Stimulated activated CD4-positive, alpha-beta T cell treated with anti-CD3 and anti-CD28 coated beads, Interleukin-1b, Interleukin-23, amount 100 ng/mL, for 4 hours (primary cell): ENCODE results near the gene TRAPPC2L.

Experiments used
- DNase-seq, 2 donors: peaks; one replicate each; pipeline ENCODE4 v3.0.0-alpha.2; 2020; ENCODE audit warnings: low read depth in 2 of 2

TRAPPC2L gene

GRCh38 chr16:88859381-88860091, 2.6 kb downstream of the TRAPPC2L start:
- DNase-seq = no peak

- DNase-seq = no peak
Measured at GRCh38 chr16:88861359-88861758, 4.4 kb downstream of the TRAPPC2L start.

- no peak for DNase-seq
Measured at GRCh38 chr16:88862968-88863367, 6.0 kb downstream of the TRAPPC2L start.

- DNase-seq = no peak
Measured at GRCh38 chr16:88863426-88863825, 6.5 kb downstream of the TRAPPC2L start.

- no peak for DNase-seq
Measured at GRCh38 chr16:88864099-88864498, 7.2 kb downstream of the TRAPPC2L start.

- DNase-seq = no peak
Measured at GRCh38 chr16:88864521-88864920, 7.6 kb downstream of the TRAPPC2L start.

- no peak for DNase-seq
Measured at GRCh38 chr16:88865310-88865709, 8.4 kb downstream of the TRAPPC2L start.

- no peak for DNase-seq
Measured at GRCh38 chr16:88865742-88866141, 8.8 kb downstream of the TRAPPC2L start.

- DNase-seq = no peak
Measured at GRCh38 chr16:88866151-88866920, 9.4 kb downstream of the TRAPPC2L start, which contains the start of gene PABPN1L. Gene PABPN1L (minus strand): TSS chr16:88866660. CDS start chr16:88866606, 54 bp downstream.

GRCh38 chr16:88867581-88868246, 10.8 kb downstream of the TRAPPC2L start:
- DNase-seq = no peak

- DNase-seq = no peak
Measured at GRCh38 chr16:88868974-88869672, 12.2 kb downstream of the TRAPPC2L start.

GRCh38 chr16:88869673-88869980, 12.7 kb downstream of the TRAPPC2L start:
- DNase-seq = no peak

- DNase-seq = no peak
Measured at GRCh38 chr16:88870608-88871348, 13.9 kb downstream of the TRAPPC2L start.

- no peak for DNase-seq
Measured at GRCh38 chr16:88871349-88871702, 14.4 kb downstream of the TRAPPC2L start.

GRCh38 chr16:88871730-88872416, 14.9 kb downstream of the TRAPPC2L start:
- DNase-seq = no peak

- no peak for DNase-seq
Measured at GRCh38 chr16:88872650-88873331, 15.9 kb downstream of the TRAPPC2L start.

GRCh38 chr16:88874938-88875599, 18.1 kb downstream of the TRAPPC2L start:
- DNase-seq = no peak

- no peak for DNase-seq
Measured at GRCh38 chr16:88875703-88876234, 18.8 kb downstream of the TRAPPC2L start.

- no peak for DNase-seq
Measured at GRCh38 chr16:88876942-88877526, 20.1 kb downstream of the TRAPPC2L start.
